Stimulated activated memory B cell treated with anti-CD40 and anti-IgM and Interleukin-4, amounts not matched to agents 10 μg/mL and 1 μg/mL and 100 μg/mL, for 72 hours (primary cell): ENCODE data around the gene GRIN2A.
"Not testable (repeated sequence)": the region's sequence is repeated elsewhere in the genome, so short reads cannot be mapped to it uniquely, and the experiment has no call there.

Source experiments
- ATAC-seq: fragments of 150-1000 bp; cut with Tn5 transposase; 2 replicates; pipeline ENCODE4 v1.10.0; 2021
- H3K27ac Mint-ChIP-seq: one replicate; pipeline ENCODE4 v1.8.0; 2022; ENCODE audit warnings: mild to moderate bottlenecking, mixed read lengths
- H3K27me3 Mint-ChIP-seq: one replicate; pipeline ENCODE4 v1.8.0; 2022; ENCODE audit warnings: mixed read lengths
- H3K36me3 Mint-ChIP-seq: one replicate; pipeline ENCODE4 v1.8.0; 2022; ENCODE audit warnings: mixed read lengths
- H3K4me1 Mint-ChIP-seq: one replicate; pipeline ENCODE4 v1.8.0; 2022; ENCODE audit warnings: mixed read lengths
- H3K4me3 Mint-ChIP-seq: one replicate; pipeline ENCODE4 v1.8.0; 2022; ENCODE audit warnings: mild to moderate bottlenecking, moderate library complexity, mixed read lengths
- H3K9me3 Mint-ChIP-seq: one replicate; pipeline ENCODE4 v1.8.0; 2022; ENCODE audit warnings: mixed read lengths

Gene GRIN2A

DNA sequence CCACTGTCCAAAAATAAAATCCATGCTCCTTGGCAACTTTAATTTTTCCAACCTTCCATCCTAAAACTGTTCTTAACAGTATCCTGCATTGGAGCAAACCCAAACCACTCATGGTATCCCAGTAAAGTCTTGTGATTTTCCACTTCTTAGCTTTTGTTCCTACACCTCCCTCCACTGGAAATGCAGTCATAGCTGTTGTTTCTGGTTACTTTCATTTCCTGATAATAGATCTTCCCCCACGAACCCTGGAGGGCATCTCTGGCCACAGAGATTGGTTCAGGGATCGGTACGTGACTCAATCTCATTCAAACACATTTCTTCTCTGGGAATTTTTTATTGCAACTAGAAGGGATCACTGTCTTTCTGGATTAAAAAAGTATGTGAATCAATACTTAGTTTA, 276.0 kb downstream of the GRIN2A start:
- Mint-ChIP-seq H3K27me3 (peaks cover 11% of the 10 kb centered on the region), H3K4me1 (no peaks in the 10 kb centered on the region), H3K4me3 (no peak overlapping the region), H3K27ac (no peak overlapping the region), H3K9me3 (peaks cover 7% of the 10 kb centered on the region), H3K36me3 (no peaks in the 10 kb centered on the region)
- no peak for ATAC-seq

DNA sequence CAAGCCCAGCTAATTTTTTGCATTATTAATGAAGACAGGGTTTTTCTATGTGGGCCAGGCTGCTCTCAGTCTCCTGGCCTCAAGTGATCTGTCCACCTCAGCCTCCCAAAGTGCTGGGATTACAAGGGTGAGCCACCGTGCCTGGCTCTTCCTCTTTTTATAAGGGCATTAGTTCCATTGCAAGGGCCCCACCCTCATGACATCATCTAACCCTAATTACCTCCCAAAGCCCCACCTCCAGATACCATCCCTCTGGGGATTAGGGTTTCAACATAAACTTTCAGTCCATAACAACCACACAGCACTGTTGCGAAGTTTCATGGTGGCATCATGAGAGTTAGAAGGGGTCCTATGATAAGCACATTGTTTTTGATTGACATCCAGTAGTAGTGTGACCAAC, 277.7 kb downstream of the GRIN2A start:
- ATAC-seq, result no peak
- Mint-ChIP-seq H3K27ac (no peak overlapping the region), H3K9me3 (peaks cover 7% of the 10 kb centered on the region), H3K36me3 (no peaks in the 10 kb centered on the region), H3K27me3 (peaks cover 11% of the 10 kb centered on the region), H3K4me3 (no peak overlapping the region), H3K4me1 (no peaks in the 10 kb centered on the region)

DNA sequence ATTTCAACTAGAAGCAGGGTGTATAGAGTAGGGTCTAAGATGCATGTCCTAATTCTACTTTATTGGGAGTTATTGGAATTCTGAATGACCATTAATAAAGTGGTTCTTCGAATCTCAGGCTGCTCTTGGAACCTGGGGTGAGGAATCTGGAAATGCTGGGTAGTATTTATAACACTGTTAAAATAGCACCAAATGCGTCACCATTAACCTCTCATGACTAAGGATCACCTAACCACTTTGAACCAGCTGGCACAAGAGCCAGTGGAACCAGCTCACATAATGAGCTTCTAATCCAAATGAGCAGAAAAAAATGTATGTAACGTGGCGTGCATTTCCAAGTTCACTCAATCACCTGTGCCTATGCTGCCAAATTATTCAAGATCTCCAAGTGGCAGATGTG, 281.7 kb downstream of the GRIN2A start:
- Mint-ChIP-seq H3K4me1 (no peaks in the 10 kb centered on the region), H3K27me3 (peaks cover 10% of the 10 kb centered on the region), H3K27ac (no peak overlapping the region), H3K36me3 (no peaks in the 10 kb centered on the region), H3K4me3 (no peak overlapping the region), H3K9me3 (peaks cover 10% of the 10 kb centered on the region)
- no peak for ATAC-seq

DNA sequence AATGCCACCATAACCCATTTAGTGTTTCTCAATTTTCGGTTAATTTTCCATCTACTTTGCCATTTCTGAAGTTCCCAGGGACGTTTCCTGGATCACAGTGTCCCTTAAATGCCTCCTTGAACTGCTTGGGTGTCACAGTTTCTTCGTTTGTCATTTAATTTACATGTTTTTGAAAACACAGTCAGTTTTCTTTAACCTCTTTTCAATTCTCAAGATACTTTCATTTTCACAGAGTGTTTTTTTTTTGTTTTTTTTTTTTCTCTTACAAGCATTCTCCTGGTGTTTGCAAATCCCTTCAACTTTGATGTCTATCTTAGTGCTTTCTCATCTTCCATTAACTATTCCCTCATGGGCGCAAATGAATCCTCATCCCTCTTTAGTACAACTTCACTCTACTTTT, 283.7 kb downstream of the GRIN2A start:
- Mint-ChIP-seq H3K4me1 (no peaks in the 10 kb centered on the region), H3K36me3 (no peaks in the 10 kb centered on the region), H3K27me3 (peaks cover 10% of the 10 kb centered on the region), H3K27ac (no peak overlapping the region), H3K4me3 (no peak overlapping the region), H3K9me3 (peaks cover 5% of the 10 kb centered on the region)
- ATAC-seq, result no peak

DNA sequence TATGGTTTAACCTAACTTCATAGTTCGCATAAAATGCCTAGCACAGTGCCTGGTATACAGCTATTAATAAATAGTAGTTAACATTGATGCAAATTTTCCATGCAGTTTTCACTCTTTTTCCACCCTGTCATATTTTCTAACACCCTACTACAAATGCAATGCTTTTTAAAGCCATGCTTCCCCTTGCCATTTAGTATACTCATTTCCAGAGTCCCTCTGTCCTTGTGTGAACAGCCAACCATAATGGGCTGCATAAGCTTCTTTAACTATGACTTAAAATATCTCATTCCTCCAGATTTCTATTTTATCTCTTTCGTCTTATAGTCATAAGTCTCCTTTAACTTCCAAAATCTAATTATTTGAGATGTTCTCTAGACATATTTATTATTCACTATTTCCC, 284.1 kb downstream of the GRIN2A start:
- H3K36me3 Mint-ChIP-seq, result no peaks in the 10 kb centered on the region

DNA sequence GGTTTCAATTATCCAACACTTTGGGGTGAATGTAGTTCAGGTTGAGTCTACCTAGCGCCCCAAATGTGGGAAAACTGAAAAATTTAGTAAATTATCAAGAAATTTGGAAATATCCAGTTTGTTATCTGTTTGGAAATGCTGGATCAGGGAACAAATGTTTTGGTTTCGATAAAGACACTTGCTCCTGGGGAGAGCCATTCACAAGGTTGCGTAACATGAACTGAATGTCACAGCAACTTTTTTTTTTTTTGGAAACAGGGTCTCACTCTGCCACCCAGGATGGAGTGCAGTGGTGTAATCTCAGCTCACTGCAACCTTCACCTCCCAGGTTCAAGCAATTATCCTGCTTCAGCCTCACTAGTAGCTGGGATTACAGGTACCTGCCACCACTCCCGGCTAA, 286.4 kb downstream of the GRIN2A start:
- no peak for ATAC-seq
- peaks cover 21% of the 10 kb centered on the region for H3K27me3 Mint-ChIP-seq
- peaks cover 6% of the 10 kb centered on the region for H3K9me3 Mint-ChIP-seq
- H3K36me3 Mint-ChIP-seq, result no peaks in the 10 kb centered on the region
- H3K4me1 Mint-ChIP-seq, result no peaks in the 10 kb centered on the region
- H3K4me3 Mint-ChIP-seq, result no peak overlapping the region
- H3K27ac Mint-ChIP-seq, result no peak overlapping the region

More for the DNA sequence above, 284.1 kb downstream of the GRIN2A start:
- peaks cover 10% of the 10 kb centered on the region for H3K27me3 Mint-ChIP-seq
- peaks cover 5% of the 10 kb centered on the region for H3K9me3 Mint-ChIP-seq
- ATAC-seq, result no peak
- no peak overlapping the region for H3K27ac Mint-ChIP-seq
- H3K4me1 Mint-ChIP-seq, result no peaks in the 10 kb centered on the region
- H3K4me3 Mint-ChIP-seq, result no peak overlapping the region

DNA sequence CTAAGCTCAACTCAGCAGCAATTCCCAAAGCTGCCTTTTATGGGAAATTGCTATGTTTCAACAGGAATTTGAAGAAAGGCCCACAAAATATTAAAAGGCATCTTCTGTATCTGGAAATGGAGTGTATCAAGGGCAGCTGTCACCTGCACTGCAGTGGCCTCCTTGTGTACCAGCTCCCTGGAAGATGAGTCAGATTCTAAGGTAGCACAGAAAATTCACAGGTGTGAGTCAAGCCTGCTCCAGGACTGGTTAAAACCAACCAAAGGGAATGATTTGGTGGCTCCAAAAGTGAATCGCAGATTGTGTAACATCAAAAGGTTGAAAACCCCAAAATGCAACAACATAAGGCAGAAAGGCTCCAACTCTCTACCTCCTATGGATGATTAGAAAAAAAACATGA, 296.4 kb downstream of the GRIN2A start:
- no peaks in the 10 kb centered on the region for H3K9me3 Mint-ChIP-seq
- no peak for ATAC-seq

DNA sequence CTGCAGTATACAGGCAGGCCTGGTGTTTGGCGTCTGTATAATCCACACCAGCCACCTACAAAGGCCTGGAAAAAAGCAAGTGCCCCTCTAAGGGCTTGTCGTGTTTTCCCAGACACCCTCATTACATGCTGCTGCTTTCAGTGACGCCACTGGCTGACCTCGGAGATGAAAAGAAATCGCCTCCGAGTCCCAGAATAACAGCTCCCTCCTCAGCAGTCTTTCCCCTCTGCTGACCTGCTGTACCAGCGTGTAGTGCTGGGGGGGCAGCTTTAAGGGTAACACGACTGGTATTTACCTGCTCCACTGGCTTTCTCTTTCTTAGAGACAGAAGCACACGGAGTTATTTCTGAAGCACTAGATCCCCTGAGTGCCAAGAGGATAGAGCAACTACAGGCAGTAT, 296.8 kb downstream of the GRIN2A start:
- no peaks in the 10 kb centered on the region for H3K4me1 Mint-ChIP-seq
- peaks cover 7% of the 10 kb centered on the region for H3K27me3 Mint-ChIP-seq
- no peak for ATAC-seq
- no peak overlapping the region for H3K4me3 Mint-ChIP-seq
- H3K36me3 Mint-ChIP-seq, result no peaks in the 10 kb centered on the region
- no peak overlapping the region for H3K27ac Mint-ChIP-seq
- no peaks in the 10 kb centered on the region for H3K9me3 Mint-ChIP-seq

More for the DNA sequence above, 296.4 kb downstream of the GRIN2A start:
- H3K4me1 Mint-ChIP-seq, result no peaks in the 10 kb centered on the region
- H3K4me3 Mint-ChIP-seq, result no peak overlapping the region
- H3K27ac Mint-ChIP-seq, result no peak overlapping the region
- no peaks in the 10 kb centered on the region for H3K36me3 Mint-ChIP-seq
- H3K27me3 Mint-ChIP-seq, result peaks cover 7% of the 10 kb centered on the region

DNA sequence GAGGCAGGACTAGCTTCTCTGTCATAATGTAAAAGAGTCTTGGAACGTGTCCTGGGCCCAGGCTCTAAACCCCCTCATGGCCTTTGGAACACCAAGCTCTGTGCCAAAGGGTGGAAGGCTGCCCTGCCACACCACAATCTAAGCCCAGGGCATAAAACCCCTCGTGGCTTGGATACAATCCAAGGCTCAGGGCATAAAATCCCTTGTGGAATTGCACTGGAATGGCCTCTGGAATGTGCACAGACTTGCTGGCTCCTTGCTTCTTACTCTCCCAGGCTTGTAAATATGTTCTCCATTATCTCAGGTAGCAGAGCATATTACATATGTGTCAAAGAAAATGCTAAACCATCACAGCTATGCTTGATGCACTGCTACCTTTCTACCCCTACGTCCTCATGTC, 306.2 kb downstream of the GRIN2A start:
- ATAC-seq, H3K4me1 Mint-ChIP-seq, H3K36me3 Mint-ChIP-seq, H3K27me3 Mint-ChIP-seq, H3K4me3 Mint-ChIP-seq, H3K9me3 Mint-ChIP-seq, H3K27ac Mint-ChIP-seq: not testable (repeated sequence)

DNA sequence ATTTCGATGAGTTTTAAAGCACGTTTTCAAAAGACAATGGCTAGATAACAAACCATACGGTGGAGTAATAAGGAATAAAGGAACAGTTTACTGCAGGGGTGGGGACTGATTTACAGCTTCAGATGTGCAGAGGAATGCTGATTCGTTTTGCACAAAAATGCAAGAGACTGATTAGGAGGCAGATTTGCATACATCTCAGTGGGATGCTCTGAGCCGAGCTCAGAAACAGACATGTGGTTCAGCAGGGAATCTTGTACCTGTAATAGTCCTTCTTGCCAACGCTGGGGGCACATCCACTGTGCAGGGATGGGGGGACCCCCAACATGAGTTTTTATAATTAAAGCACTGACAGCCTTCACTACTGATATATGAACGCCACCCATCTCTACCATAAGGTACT, 308.0 kb downstream of the GRIN2A start:
- H3K36me3 Mint-ChIP-seq, result no peaks in the 10 kb centered on the region
- H3K27me3 Mint-ChIP-seq, result peaks cover 9% of the 10 kb centered on the region
- H3K9me3 Mint-ChIP-seq, result no peaks in the 10 kb centered on the region
- no peaks in the 10 kb centered on the region for H3K4me1 Mint-ChIP-seq
- no peak overlapping the region for H3K4me3 Mint-ChIP-seq
- no peak for ATAC-seq
- no peak overlapping the region for H3K27ac Mint-ChIP-seq

DNA sequence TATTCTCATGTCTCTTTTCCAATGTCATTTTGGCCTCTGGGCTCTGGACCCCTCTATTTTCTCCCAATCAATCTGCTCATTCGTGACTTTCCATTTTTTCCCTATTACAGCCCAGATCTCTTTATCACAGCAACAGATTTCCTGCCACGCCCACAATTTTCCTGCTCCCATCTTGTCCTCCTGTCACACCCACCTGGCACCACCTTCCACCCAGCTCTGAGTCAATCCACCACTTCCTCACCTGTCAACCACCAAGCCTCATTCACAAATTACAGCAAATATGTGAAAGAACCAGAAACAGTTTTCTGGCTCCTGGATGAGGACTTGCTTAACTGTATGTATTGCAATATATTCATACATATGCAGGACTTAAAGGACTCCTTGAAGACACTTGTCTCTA, 311.3 kb downstream of the GRIN2A start:
- no peaks in the 10 kb centered on the region for H3K4me1 Mint-ChIP-seq
- H3K36me3 Mint-ChIP-seq, result no peaks in the 10 kb centered on the region
- ATAC-seq, result no peak
- no peak overlapping the region for H3K27ac Mint-ChIP-seq
- no peaks in the 10 kb centered on the region for H3K9me3 Mint-ChIP-seq
- H3K27me3 Mint-ChIP-seq, result peaks cover 9% of the 10 kb centered on the region
- H3K4me3 Mint-ChIP-seq, result no peak overlapping the region

DNA sequence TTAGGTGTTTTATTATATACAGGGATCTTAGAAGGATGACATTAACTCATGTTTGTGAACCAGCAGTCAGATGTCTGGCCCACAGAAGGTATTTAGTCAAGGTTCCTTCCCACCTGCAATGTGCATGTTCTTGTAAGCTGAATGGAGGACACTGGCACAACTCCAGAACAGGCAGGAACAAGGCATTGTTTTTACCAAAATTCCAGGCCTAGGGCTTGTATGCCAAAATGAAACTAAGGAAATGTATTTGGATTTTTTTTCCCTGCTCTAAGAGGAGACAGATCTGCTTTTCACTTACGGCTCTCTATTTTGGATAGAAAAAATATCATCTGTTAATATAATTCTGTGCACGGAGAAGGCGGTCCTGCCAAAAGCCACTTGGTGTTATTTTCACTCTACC, 312.5 kb downstream of the GRIN2A start:
- ATAC-seq, result no peak
- H3K9me3 Mint-ChIP-seq, result no peaks in the 10 kb centered on the region
- H3K36me3 Mint-ChIP-seq, result no peaks in the 10 kb centered on the region
- H3K27me3 Mint-ChIP-seq, result peaks cover 9% of the 10 kb centered on the region
- H3K4me3 Mint-ChIP-seq, result no peak overlapping the region
- H3K27ac Mint-ChIP-seq, result no peak overlapping the region
- no peaks in the 10 kb centered on the region for H3K4me1 Mint-ChIP-seq

DNA sequence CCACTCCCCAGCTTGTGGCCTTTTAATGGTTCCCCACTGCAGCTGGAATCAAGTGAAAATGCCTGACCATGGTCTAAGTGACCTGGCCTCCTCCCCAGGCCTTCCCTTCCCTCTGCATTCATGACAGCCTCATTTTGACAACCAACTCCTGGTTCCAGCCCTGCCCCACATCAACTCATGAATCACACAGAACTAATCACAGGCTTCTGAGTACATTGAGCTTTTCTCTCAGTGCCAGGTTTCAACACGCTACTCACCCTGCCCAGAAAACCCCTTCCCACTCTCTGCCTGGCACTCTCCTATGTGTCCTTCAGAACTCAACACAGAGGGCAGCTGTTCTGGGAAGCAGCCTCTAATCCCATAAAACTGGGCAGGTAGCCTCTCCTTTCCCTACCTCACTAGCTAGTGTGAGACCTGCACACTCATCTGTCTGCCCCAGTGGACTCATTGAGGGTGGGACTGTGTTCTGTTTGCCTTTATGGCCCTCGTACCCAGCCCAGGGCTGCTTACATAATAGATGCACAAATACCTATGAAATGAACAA, 313.6 kb downstream of the GRIN2A start:
- H3K27ac Mint-ChIP-seq, result no peak overlapping the region
- peaks cover 9% of the 10 kb centered on the region for H3K27me3 Mint-ChIP-seq
- ATAC-seq, result no peak
- H3K4me3 Mint-ChIP-seq, result no peak overlapping the region
- no peaks in the 10 kb centered on the region for H3K36me3 Mint-ChIP-seq
- H3K4me1 Mint-ChIP-seq, result no peaks in the 10 kb centered on the region
- H3K9me3 Mint-ChIP-seq, result no peaks in the 10 kb centered on the region

DNA sequence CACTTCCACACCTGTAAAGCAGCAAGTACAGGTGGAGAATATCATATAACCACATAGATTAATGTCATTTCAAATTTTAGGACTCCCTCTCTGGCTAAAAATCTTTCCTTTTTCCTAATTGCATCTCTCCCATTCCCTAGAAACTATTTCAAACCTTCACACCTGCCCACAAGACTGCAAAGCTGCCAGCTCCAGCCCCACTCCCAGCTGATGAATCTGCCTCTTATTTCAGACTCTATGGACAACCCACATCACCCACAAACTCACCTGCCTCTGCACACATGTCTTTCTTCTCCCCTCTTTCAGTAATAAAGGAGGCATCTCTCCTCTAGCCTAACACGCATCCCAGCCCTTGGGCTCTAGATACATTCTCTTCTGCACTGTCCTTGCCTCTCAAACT, 315.1 kb downstream of the GRIN2A start:
- Mint-ChIP-seq H3K27ac (no peak overlapping the region), H3K36me3 (no peaks in the 10 kb centered on the region), H3K4me1 (no peaks in the 10 kb centered on the region), H3K27me3 (peaks cover 9% of the 10 kb centered on the region), H3K9me3 (no peaks in the 10 kb centered on the region), H3K4me3 (no peak overlapping the region)
- no peak for ATAC-seq

DNA sequence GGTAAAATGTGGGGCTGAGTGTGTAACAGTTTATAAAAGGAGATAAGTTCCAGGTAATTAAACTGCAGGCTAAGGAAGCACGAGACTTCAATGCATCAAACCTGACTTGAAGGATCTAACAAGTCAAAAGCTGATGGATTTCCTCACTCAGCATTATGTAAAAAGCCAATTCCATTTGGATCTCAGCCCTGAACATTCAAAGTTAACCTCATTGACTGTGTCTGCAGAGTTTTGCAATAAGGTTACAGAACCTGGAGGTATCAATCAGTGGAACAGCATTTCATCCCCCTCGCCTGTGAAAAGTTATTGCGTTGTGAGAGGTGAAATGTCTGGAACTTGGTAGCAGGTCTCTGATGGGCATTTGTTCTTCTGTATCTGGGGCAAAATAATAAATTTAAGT, 317.8 kb downstream of the GRIN2A start:
- ATAC-seq, result no peak
- Mint-ChIP-seq H3K4me1 (no peaks in the 10 kb centered on the region), H3K27me3 (no peaks in the 10 kb centered on the region), H3K27ac (no peak overlapping the region), H3K4me3 (no peak overlapping the region), H3K36me3 (no peaks in the 10 kb centered on the region), H3K9me3 (no peaks in the 10 kb centered on the region)

DNA sequence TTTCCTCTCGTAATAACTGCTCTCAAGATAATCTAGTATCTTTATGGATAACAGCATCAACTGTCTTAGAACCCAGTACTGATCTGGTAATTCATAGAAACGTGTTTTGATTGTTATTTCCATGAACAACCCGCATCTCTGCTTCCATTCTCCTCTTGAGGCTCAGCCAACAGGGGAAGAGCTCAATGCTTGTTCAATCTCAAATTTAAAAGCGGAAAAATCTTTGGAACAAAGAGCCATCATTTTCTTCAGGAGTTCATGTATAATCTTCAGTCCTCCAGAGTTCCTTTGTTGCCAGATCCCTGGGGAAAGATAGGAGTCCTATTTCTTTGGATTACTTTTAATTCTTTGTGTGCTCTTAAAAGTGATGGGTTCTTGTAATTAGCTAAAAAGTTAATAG, 319.9 kb downstream of the GRIN2A start:
- Mint-ChIP-seq H3K27me3 (no peaks in the 10 kb centered on the region), H3K4me3 (no peak overlapping the region), H3K4me1 (no peaks in the 10 kb centered on the region), H3K27ac (no peak overlapping the region), H3K36me3 (no peaks in the 10 kb centered on the region), H3K9me3 (peaks cover 3% of the 10 kb centered on the region)
- ATAC-seq, result no peak

DNA sequence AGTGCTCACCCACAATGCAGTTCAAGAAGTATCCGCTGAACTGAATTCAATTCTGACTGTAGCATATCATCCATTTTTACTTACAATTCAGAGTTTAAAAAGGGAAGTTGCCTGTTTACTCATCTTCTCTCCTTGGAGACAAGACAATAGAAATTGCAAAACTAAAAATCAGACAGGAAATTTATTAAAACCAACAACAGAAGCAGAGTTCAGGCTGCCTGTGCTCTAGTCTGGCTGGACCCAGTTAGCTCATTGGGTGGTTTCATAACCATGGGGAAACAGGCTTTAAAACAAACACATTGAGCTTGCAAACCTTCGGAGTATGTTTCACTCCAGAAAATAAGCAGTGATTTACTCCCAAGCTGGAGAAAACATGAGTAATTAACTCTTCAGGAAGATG, 321.4 kb downstream of the GRIN2A start:
- ATAC-seq, result no peak
- H3K4me1 Mint-ChIP-seq, result no peaks in the 10 kb centered on the region
- no peaks in the 10 kb centered on the region for H3K36me3 Mint-ChIP-seq
- H3K27ac Mint-ChIP-seq, result no peak overlapping the region
- H3K4me3 Mint-ChIP-seq, result no peak overlapping the region
- no peaks in the 10 kb centered on the region for H3K27me3 Mint-ChIP-seq
- peaks cover 3% of the 10 kb centered on the region for H3K9me3 Mint-ChIP-seq
